Fibroblast of lung (primary cell): ENCODE measurements around the gene ASTN2. TPM values are rescaled to one million over a fixed set of nuclear protein-coding genes. Genes with fewer than 3 reads are reported as not detected.

Experiments used
- DNase-seq, 2 donors: peaks; one replicate each; pipeline versions ENCODE4 v3.0.0 to v3.0.0-alpha.2; 2010; ENCODE audit warnings: low read depth in 2 of 2
- H2AFZ ChIP-seq: 2 replicates; pipeline ENCODE4 v1.5.1; 2012; ENCODE audit warnings: low read length, control low read depth, inconsistent platforms
- H3K27ac ChIP-seq: 2 replicates; pipeline ENCODE4 v1.5.1; 2011; ENCODE audit warnings: low read length, control low read depth; ENCODE audit not compliant: insufficient read depth
- H3K27me3 ChIP-seq: 2 replicates; pipeline ENCODE4 v1.5.1; 2011; ENCODE audit warnings: mild to moderate bottlenecking, low read length; ENCODE audit not compliant: control insufficient read depth, insufficient read depth
- H3K36me3 ChIP-seq: 2 replicates; pipeline ENCODE4 v1.5.1; 2011; ENCODE audit warnings: low read length; ENCODE audit not compliant: control insufficient read depth, insufficient read depth
- H3K4me1 ChIP-seq: 2 replicates; pipeline ENCODE4 v1.5.1; 2011; ENCODE audit warnings: low read length; ENCODE audit not compliant: control insufficient read depth, insufficient read depth; ENCODE audit errors: extremely low read depth
- H3K4me2 ChIP-seq: 2 replicates; pipeline ENCODE4 v1.5.1; 2011; ENCODE audit warnings: low read length, control low read depth; ENCODE audit not compliant: insufficient read depth; ENCODE audit errors: extremely low read depth
- H3K4me3 ChIP-seq, 4 experiments: fragments of 200-600 bp in 1 of 4; sonication (generic) in 1 of 4; replicated peaks in 1 of 4; 2 replicates each; pipeline ENCODE4 v1.5.1; 2011 to 2016; ENCODE audit warnings: low read length in 4 of 4, low read depth in 3 of 4, mild to moderate bottlenecking in 3 of 4, control low read depth in 2 of 4, inconsistent platforms in 1 of 4, mixed read lengths in 1 of 4; ENCODE audit not compliant: insufficient read depth in 1 of 4; ENCODE audit errors: control extremely low read depth in 1 of 4
- H3K79me2 ChIP-seq: 2 replicates; pipeline ENCODE4 v1.5.1; 2012; ENCODE audit warnings: mild to moderate bottlenecking, low read length, inconsistent platforms; ENCODE audit not compliant: control insufficient read depth, insufficient read depth
- H3K9ac ChIP-seq: 2 replicates; pipeline ENCODE4 v1.5.1; 2011; ENCODE audit warnings: mild to moderate bottlenecking, low read length, control low read depth; ENCODE audit not compliant: insufficient read depth
- H3K9me3 ChIP-seq: 2 replicates; pipeline ENCODE4 v1.5.1; 2012; ENCODE audit warnings: low read depth, low read length; ENCODE audit not compliant: control insufficient read depth, insufficient read depth
- H4K20me1 ChIP-seq: 2 replicates; pipeline ENCODE4 v1.5.1; 2011; ENCODE audit warnings: low read length; ENCODE audit not compliant: control insufficient read depth, insufficient read depth; ENCODE audit errors: extremely low read depth
- CTCF ChIP-seq, 2 donors: IDR thresholded peaks in 1 of 2; conservative IDR thresholded peaks in 1 of 2; 1 replicate in 1 of 2; 2 replicates in 1 of 2; pipeline ENCODE4 v1.5.1; 2011 to 2012; ENCODE audit warnings: low read length in 2 of 2, control low read depth in 1 of 2, inconsistent platforms in 1 of 2, low read depth in 1 of 2, mild to moderate bottlenecking in 1 of 2
- EZH2 ChIP-seq: IDR thresholded peaks from 2 replicates; pipeline ENCODE4 v1.5.1; 2012; ENCODE audit warnings: low read length, control low read depth, mild to moderate bottlenecking; ENCODE audit errors: missing control alignments
- polyA plus RNA-seq, 2 donors: library from polyadenylated mRNA; depleted of rRNA in 1 of 2; stranded (reverse) in 1 of 2; unstranded in 1 of 2; fragments of >200 nt; gene quantifications; 2 replicates each; pipeline ENCODE4 v1.2.1, GENCODE V29; 2011 to 2012; ENCODE audit warnings: missing spikeins in 1 of 2
- total RNA-seq: library from RNA; depleted of rRNA; stranded (reverse); fragments of >200 nt; gene quantifications from 2 replicates; pipeline ENCODE4 v1.2.1, GENCODE V29; 2014

Gene ASTN2
- total and polyA plus RNA-seq, 2 donors (not counting 1 experiment from before 2014, with no cell fraction given) = 2.2 to 19.2 TPM

GRCh38 chr9:116627433-116627832, 787.4 kb downstream of the ASTN2 start:
- H3K4me2 ChIP-seq = no peak overlapping the region
- H4K20me1 ChIP-seq = no peaks in the 10 kb centered on the region
- no peaks in the 10 kb centered on the region for H3K27me3 ChIP-seq
- H3K4me1 ChIP-seq = no peaks in the 10 kb centered on the region
- H2AFZ ChIP-seq = no peak overlapping the region
- H3K9ac ChIP-seq = no peak overlapping the region
- no peak for DNase-seq
- no peak overlapping the region for H3K27ac ChIP-seq
- H3K9me3 ChIP-seq = no peaks in the 10 kb centered on the region
- no peak overlapping the region for H3K4me3 ChIP-seq
- no peaks in the 10 kb centered on the region for H3K79me2 ChIP-seq
- no peaks in the 10 kb centered on the region for H3K36me3 ChIP-seq
- no peak for TF ChIP-seq EZH2
- no peak for TF ChIP-seq CTCF (conservative IDR thresholded peaks at IDR 0.05 in 1 of 2, IDR thresholded peaks at IDR 0.05 in 1 of 2; ENCODE audit: low read depth in 1 of 2, low read length in 2 of 2)

DNA sequence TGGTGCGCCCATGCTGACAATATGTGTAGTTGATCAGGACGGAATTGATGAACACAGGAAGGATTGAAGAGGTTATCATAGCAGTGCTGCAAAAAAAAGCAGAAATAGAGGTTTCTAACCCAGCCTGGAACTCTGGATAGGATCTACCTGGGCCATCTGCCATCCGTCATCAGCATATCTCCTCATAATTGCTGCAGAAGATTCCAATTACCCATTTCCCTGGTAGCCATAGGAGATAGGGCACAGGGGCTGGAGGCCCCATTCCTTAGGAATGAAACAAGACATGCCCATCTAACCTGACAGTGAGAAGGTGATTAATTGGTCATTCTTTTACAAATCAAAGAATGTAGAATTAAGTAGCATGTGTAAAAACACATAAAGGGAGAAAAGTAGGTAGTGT, 788.1 kb downstream of the ASTN2 start:
- Histone ChIP-seq H3K4me1 (no peaks in the 10 kb centered on the region), H3K4me3 (no peak overlapping the region), H2AFZ (no peak overlapping the region), H3K4me2 (no peak overlapping the region), H3K79me2 (no peaks in the 10 kb centered on the region), H3K9ac (no peak overlapping the region), H3K27ac (no peak overlapping the region), H3K36me3 (no peaks in the 10 kb centered on the region), H3K9me3 (no peaks in the 10 kb centered on the region), H4K20me1 (no peaks in the 10 kb centered on the region), H3K27me3 (no peaks in the 10 kb centered on the region)
- no peak for TF ChIP-seq CTCF (conservative IDR thresholded peaks at IDR 0.05 in 1 of 2, IDR thresholded peaks at IDR 0.05 in 1 of 2; ENCODE audit: low read depth in 1 of 2, low read length in 2 of 2)
- TF ChIP-seq EZH2 = no peak
- DNase-seq = no peak

DNA sequence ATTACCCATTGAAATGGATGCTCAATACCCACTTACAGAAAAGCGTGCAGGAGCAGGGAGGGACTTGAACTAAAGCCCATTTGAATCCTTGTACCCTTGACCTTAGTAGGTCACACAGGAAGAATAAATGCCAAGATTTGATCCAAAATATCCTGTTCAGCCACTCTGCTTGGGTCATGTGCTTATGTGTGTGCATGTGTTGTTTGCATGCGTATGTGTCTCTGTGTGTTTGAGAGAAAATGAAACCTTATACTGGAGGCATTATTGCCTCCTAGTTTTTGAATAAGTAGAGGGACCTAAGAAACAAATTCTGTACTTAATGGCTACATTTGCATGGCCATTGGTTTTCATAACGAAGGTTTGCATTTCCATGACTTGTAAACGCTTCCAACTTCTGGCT, 791.1 kb downstream of the ASTN2 start:
- no peak overlapping the region for H3K27ac ChIP-seq
- H3K4me2 ChIP-seq = no peak overlapping the region
- no peaks in the 10 kb centered on the region for H4K20me1 ChIP-seq
- no peaks in the 10 kb centered on the region for H3K9me3 ChIP-seq
- H2AFZ ChIP-seq = no peak overlapping the region
- H3K79me2 ChIP-seq = no peaks in the 10 kb centered on the region
- no peak for TF ChIP-seq EZH2
- no peak for TF ChIP-seq CTCF (conservative IDR thresholded peaks at IDR 0.05 in 1 of 2, IDR thresholded peaks at IDR 0.05 in 1 of 2; ENCODE audit: low read depth in 1 of 2, low read length in 2 of 2)
- H3K27me3 ChIP-seq = no peaks in the 10 kb centered on the region
- no peaks in the 10 kb centered on the region for H3K4me1 ChIP-seq
- H3K9ac ChIP-seq = no peak overlapping the region
- no peak for DNase-seq
- no peak overlapping the region for H3K4me3 ChIP-seq
- H3K36me3 ChIP-seq = no peaks in the 10 kb centered on the region
